ENCODE measurements around the gene FAM107B. TPM values are rescaled to one million over a fixed set of nuclear protein-coding genes. Genes with fewer than 3 reads are reported as not detected.

The FAM107B gene
- total and polyA plus RNA-seq, 2 of the 8 experiments (the other 6 are each of a cell fraction or from before 2014, with no cell fraction given) = 7.5 to 28.1 TPM

DNA sequence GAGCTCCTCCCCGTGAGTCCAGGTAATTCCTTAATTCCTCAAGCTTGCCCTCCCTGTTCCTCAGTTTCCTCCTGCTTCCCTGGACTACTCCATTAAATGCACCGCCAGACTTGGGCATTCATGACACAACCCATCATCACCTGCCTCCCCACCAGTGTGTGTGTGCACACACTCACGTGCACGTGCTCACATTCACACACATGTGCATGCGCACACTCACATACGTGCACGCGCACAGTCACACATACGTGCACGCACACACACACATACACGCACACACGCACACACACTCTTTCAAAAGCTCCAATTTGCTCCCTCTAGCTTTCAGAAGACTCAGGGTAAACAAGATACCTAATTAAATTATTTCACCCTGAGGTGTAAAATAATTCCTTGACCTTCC, 216.7 kb downstream of the FAM107B start:
- H3K4me1 ChIP-seq (replicated peaks in 1 of 4; ENCODE audit: control insufficient read depth in 3 of 4, insufficient read depth in 4 of 4, low read length in 3 of 4) = peaks cover 0 to 18% (median 13%) of the 10 kb centered on the region in 4 experiments; a peak in 6 of 7 replicates
- H4K91ac ChIP-seq (replicated peaks; ENCODE audit: insufficient read length, low read length) = peak overlapping the region; percentile 38
- 97% methylated on average over 12 of the region's 12 CpGs; no CpG with 5 or more reads in 1 of the 2 experiments for WGBS, 2 experiments (ENCODE audit: extremely low coverage in 1 of 2, insufficient coverage in 1 of 2, insufficient read length in 1 of 2, insufficient replicate concordance in 2 of 2, low coverage in 1 of 2, low lambda C conversion rate in 2 of 2, missing lambda C conversion rate in 1 of 2)
- peaks cover 7% of the 10 kb centered on the region for H3K79me1 ChIP-seq (ENCODE audit: low read depth, low read length)
- ChIA-PET POLR2A (ENCODE audit: partially characterized antibody) (interaction anchor here (2.1 kb wide), 1 partner anchor 280 kb away, joined by 5 read pairs; the partner anchor contains the start of genes CDNF, HSPA14 and MSANTD7), CTCF (ENCODE audit: partially characterized antibody) (interaction anchor here (0.9 to 10.4 kb wide), 10 partner anchors 10 to 279 kb away, joined by 3 to 156 read pairs (median 5); no protein-coding TSS in a partner anchor)
- H2BK20ac ChIP-seq (ENCODE audit: low read length) = no peak overlapping the region
- DNase-seq (ENCODE audit: low read depth in 1 of 2, low spot score in 2 of 2) (no peak), FAIRE-seq (no peak)
- no peak overlapping the region for H3K27ac ChIP-seq (ENCODE audit: low read depth, low read length)
- no peak overlapping the region for H2BK120ac ChIP-seq (replicated peaks; ENCODE audit: low read depth, low read length)
- H3K4me3 ChIP-seq (ENCODE audit: extremely low read depth in 1 of 4, insufficient read depth in 2 of 4, low read depth in 3 of 4, low read length in 4 of 4) = no peak overlapping the region
- no peak overlapping the region for H3K14ac ChIP-seq (ENCODE audit: insufficient read length)
- no peak overlapping the region for H4K5ac ChIP-seq (ENCODE audit: insufficient read length, low read depth, low read length)
- H3K4ac ChIP-seq (replicated peaks; ENCODE audit: insufficient read length, low read depth, low read length) = no peak overlapping the region
- H2AFZ ChIP-seq (ENCODE audit: low read length) = no peak overlapping the region
- no peak overlapping the region for H4K8ac ChIP-seq (ENCODE audit: extremely low read depth, insufficient read depth, low read length)
- H3K9ac ChIP-seq (replicated peaks in 1 of 4; ENCODE audit: extremely low read depth in 1 of 4, low read depth in 3 of 4, low read length in 3 of 4) = no peak overlapping the region
- 0 out of 2 replicates have a peak overlapping the region, but pooled peaks have one; percentile 55 for H2BK5ac ChIP-seq (ENCODE audit: low read depth, low read length)
- H3K9me3 ChIP-seq (ENCODE audit: insufficient read depth in 2 of 2, low read depth in 1 of 2, low read length in 1 of 2) = no peaks in the 10 kb centered on the region
- H2AK5ac ChIP-seq (ENCODE audit: low read depth, low read length) = peak overlapping the region; percentile 94; the same call in 1 of the 2 replicates
- H3K79me2 ChIP-seq (ENCODE audit: control insufficient read depth in 1 of 2, insufficient read depth in 2 of 2, low read length in 2 of 2) = peaks cover 0 to 11% of the 10 kb centered on the region in 2 experiments; a peak in 1 of 4 replicates
- H3K23me2 ChIP-seq (ENCODE audit: low read depth, low read length) = no peaks in the 10 kb centered on the region; the same call in 1 of the 2 replicates
- 0 out of 2 replicates have a peak overlapping the region, but pooled peaks have one; percentile 83 for H2BK15ac ChIP-seq (ENCODE audit: low read length)
- no peak overlapping the region for H3K18ac ChIP-seq (ENCODE audit: extremely low read depth, low read length)
- H3K27me3 ChIP-seq (replicated peaks in 1 of 4; ENCODE audit: control insufficient read depth in 3 of 4, extremely low read depth in 1 of 4, insufficient read depth in 3 of 4, low read length in 3 of 4) = no peaks in the 10 kb centered on the region
- no peak overlapping the region for H3K23ac ChIP-seq (ENCODE audit: insufficient read length)
- no peak overlapping the region; the same call in 1 of the 2 replicates for H2BK12ac ChIP-seq (ENCODE audit: low read depth, low read length)
- H3K36me3 ChIP-seq (ENCODE audit: control insufficient read depth in 2 of 4, insufficient read depth in 4 of 4, low read length in 3 of 4) = no peaks in the 10 kb centered on the region
- H4K20me1 ChIP-seq (replicated peaks in 1 of 2; ENCODE audit: control insufficient read depth in 1 of 2, insufficient read depth in 2 of 2, low read length in 2 of 2) = peaks cover 0 to 8% of the 10 kb centered on the region in 2 experiments
- no peak overlapping the region for H3K4me2 ChIP-seq (ENCODE audit: insufficient read depth in 1 of 2, low read depth in 2 of 2, low read length in 2 of 2)
- TF ChIP-seq JUND (IDR thresholded peaks at IDR 0.05; ENCODE audit: low read length) (no peak), CEBPB (IDR thresholded peaks at IDR 0.05; ENCODE audit: low read depth, low read length) (no peak), HDAC2 (IDR thresholded peaks at IDR 0.05; ENCODE audit: borderline replicate concordance in 1 of 2, low read depth in 2 of 2, low read length in 2 of 2) (no peak), HDAC6 (IDR thresholded peaks at IDR 0.05; ENCODE audit: low read depth, low read length) (no peak), JUN (IDR thresholded peaks at IDR 0.05; ENCODE audit: low read depth, low read length) (no peak), E2F6 (IDR thresholded peaks at IDR 0.05) (no peak), SP4 (IDR thresholded peaks at IDR 0.05; ENCODE audit: low read length) (no peak)
- H3K56ac ChIP-seq (replicated peaks; ENCODE audit: insufficient read length, low read depth, low read length) = no peak overlapping the region

Data from H1 (cell line).